Mesenchymal stem cell (in vitro differentiated cells and primary cell): ENCODE data around the gene MBNL1.

ENCODE experiments used
- DNase-seq: peaks from one replicate; pipeline ENCODE4 v3.0.0-alpha.2; 2013
- H2AFZ ChIP-seq: one replicate; pipeline ENCODE4 v1.6.1; 2013; ENCODE audit warnings: low read depth, mild to moderate bottlenecking, control low read depth, inconsistent platforms, low read length, moderate library complexity
- H2AK5ac ChIP-seq: 2 replicates; pipeline ENCODE4 v1.6.1; 2013; ENCODE audit warnings: low read length, moderate library complexity, mild to moderate bottlenecking, inconsistent platforms; ENCODE audit not compliant: severe bottlenecking
- H2BK120ac ChIP-seq: one replicate; pipeline ENCODE4 v1.6.1; 2013; ENCODE audit warnings: low read depth, mild to moderate bottlenecking, inconsistent platforms, low read length, moderate library complexity
- H2BK12ac ChIP-seq, 2 experiments: one replicate each; pipeline ENCODE4 v1.6.1; 2013; ENCODE audit warnings: inconsistent platforms in 2 of 2, low read length in 2 of 2, mild to moderate bottlenecking in 2 of 2, moderate library complexity in 2 of 2, control low read depth in 1 of 2
- H2BK15ac ChIP-seq: one replicate; pipeline ENCODE4 v1.6.1; 2013; ENCODE audit warnings: mild to moderate bottlenecking, low read depth, inconsistent platforms; ENCODE audit not compliant: poor library complexity, severe bottlenecking
- H2BK5ac ChIP-seq: 2 replicates; pipeline ENCODE4 v1.6.1; 2013; ENCODE audit warnings: low read depth, mild to moderate bottlenecking, low read length, control low read depth, inconsistent platforms; ENCODE audit not compliant: poor library complexity, severe bottlenecking
- H3K14ac ChIP-seq, 2 experiments: one replicate each; pipeline ENCODE4 v1.6.1; 2013; ENCODE audit warnings: inconsistent platforms in 2 of 2, low read length in 2 of 2, control low read depth in 1 of 2, mild to moderate bottlenecking in 1 of 2, moderate library complexity in 1 of 2
- H3K18ac ChIP-seq, 2 experiments: one replicate each; pipeline ENCODE4 v1.6.1; 2013; ENCODE audit warnings: inconsistent platforms in 2 of 2, low read length in 2 of 2, control low read depth in 1 of 2, low read depth in 1 of 2, mild to moderate bottlenecking in 1 of 2
- H3K23ac ChIP-seq, 2 experiments: one replicate each; pipeline ENCODE4 v1.6.1; 2013; ENCODE audit warnings: inconsistent platforms in 2 of 2, low read length in 2 of 2, mild to moderate bottlenecking in 2 of 2, moderate library complexity in 2 of 2, control low read depth in 1 of 2
- H3K27ac ChIP-seq: 2 replicates; pipeline ENCODE4 v1.5.1; 2013; ENCODE audit warnings: mild to moderate bottlenecking, moderate library complexity, low read length, control low read depth, inconsistent platforms; ENCODE audit not compliant: poor library complexity, severe bottlenecking
- H3K27me3 ChIP-seq, 2 experiments: 2 replicates each; pipeline versions ENCODE4 v1.6.1 to v1.7.0; 2013; ENCODE audit warnings: low read length in 2 of 2, mild to moderate bottlenecking in 2 of 2, moderate library complexity in 2 of 2, control low read depth in 1 of 2, inconsistent platforms in 1 of 2; ENCODE audit not compliant: control insufficient read depth in 1 of 2, insufficient read depth in 1 of 2
- H3K36me3 ChIP-seq, 2 experiments: 2 replicates each; pipeline versions ENCODE4 v1.6.1 to v1.7.0; 2013; ENCODE audit warnings: low read length in 2 of 2, control low read depth in 1 of 2, inconsistent platforms in 1 of 2, low read depth in 1 of 2, mild to moderate bottlenecking in 1 of 2; ENCODE audit not compliant: insufficient read depth in 2 of 2, control insufficient read depth in 1 of 2
- H3K4ac ChIP-seq, 2 experiments: one replicate each; pipeline ENCODE4 v1.6.1; 2013; ENCODE audit warnings: inconsistent platforms in 2 of 2, low read length in 2 of 2, mild to moderate bottlenecking in 2 of 2, moderate library complexity in 2 of 2, control low read depth in 1 of 2, low read depth in 1 of 2
- H3K4me1 ChIP-seq: 2 replicates; pipeline ENCODE4 v1.6.1; 2013; ENCODE audit warnings: low read depth, low read length, control low read depth; ENCODE audit not compliant: control insufficient read depth, insufficient read depth
- H3K4me2 ChIP-seq: 2 replicates; pipeline ENCODE4 v1.6.1; 2013; ENCODE audit warnings: low read length, mild to moderate bottlenecking, inconsistent platforms; ENCODE audit not compliant: poor library complexity, severe bottlenecking
- H3K4me3 ChIP-seq, 2 experiments: 2 replicates each; pipeline versions ENCODE4 v1.5.1 to v1.7.0; 2013; ENCODE audit warnings: low read length in 2 of 2, mild to moderate bottlenecking in 2 of 2, control low read depth in 1 of 2, low read depth in 1 of 2; ENCODE audit not compliant: insufficient read depth in 1 of 2
- H3K79me1 ChIP-seq: replicated peaks from 2 replicates; pipeline ENCODE4 v1.6.1; 2013; ENCODE audit warnings: mild to moderate bottlenecking, control low read depth, low read length, inconsistent platforms; ENCODE audit not compliant: poor library complexity, severe bottlenecking
- H3K9ac ChIP-seq: 2 replicates; pipeline ENCODE4 v1.7.0; 2013; ENCODE audit warnings: mild to moderate bottlenecking, low read length, moderate library complexity
- H3K9me3 ChIP-seq: 2 replicates; pipeline ENCODE4 v1.7.0; 2013; ENCODE audit warnings: mild to moderate bottlenecking, low read length; ENCODE audit not compliant: control insufficient read depth
- H4K8ac ChIP-seq: one replicate; pipeline ENCODE4 v1.6.1; 2013; ENCODE audit warnings: inconsistent platforms, mild to moderate bottlenecking, low read length, moderate library complexity
- H4K91ac ChIP-seq: one replicate; pipeline ENCODE4 v1.6.1; 2013; ENCODE audit warnings: mild to moderate bottlenecking, low read length, inconsistent platforms
- WGBS: methylation state at CpG from one replicate; pipeline ENCODE4 v1.1.7; 2013; ENCODE audit warnings: mixed read lengths; 5-methylcytosine and 5-hydroxymethylcytosine counted together

The MBNL1 gene

DNA sequence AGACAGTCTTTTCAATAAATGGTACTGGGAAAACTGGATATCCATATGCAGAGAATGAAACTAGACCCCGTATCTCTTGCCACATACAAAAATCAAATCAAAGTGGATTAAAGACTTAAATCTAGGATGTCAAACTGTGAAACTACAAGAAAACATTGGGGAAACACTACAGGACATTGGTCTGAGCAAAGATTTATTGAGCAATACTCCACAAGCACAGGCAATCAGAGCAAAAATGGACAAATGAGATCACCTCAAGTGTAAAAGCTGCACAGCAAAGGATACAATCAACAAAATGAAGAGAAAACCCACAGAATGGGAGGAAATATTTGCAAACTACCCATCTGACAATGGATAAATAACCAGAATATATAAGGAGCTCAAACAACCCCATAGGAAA is 38.4 kb upstream of the MBNL1 start:
- Histone ChIP-seq H4K8ac (no peak overlapping the region), H2BK15ac (no peak overlapping the region), H3K4me1 (peaks cover 2% of the 10 kb centered on the region), H3K4me3 (no peak overlapping the region), H3K18ac (no peak overlapping the region), H2AFZ (no peak overlapping the region), H2BK5ac (no peak overlapping the region), H3K36me3 (no peaks in the 10 kb centered on the region), H3K14ac (no peak overlapping the region), H3K23ac (no peak overlapping the region), H3K27ac (no peak overlapping the region), H3K4me2 (no peak overlapping the region), H3K79me1 (no peaks in the 10 kb centered on the region), H2BK120ac (no peak overlapping the region), H3K9ac (no peak overlapping the region), H2AK5ac (no peak overlapping the region), H3K9me3 (no peaks in the 10 kb centered on the region), H3K4ac (no peak overlapping the region), H3K27me3 (no peaks in the 10 kb centered on the region), H4K91ac (no peak overlapping the region), H2BK12ac (no peak overlapping the region)
- WGBS = 100% methylated on average over 1 of the region's 1 CpG
- DNase-seq = no peak

DNA sequence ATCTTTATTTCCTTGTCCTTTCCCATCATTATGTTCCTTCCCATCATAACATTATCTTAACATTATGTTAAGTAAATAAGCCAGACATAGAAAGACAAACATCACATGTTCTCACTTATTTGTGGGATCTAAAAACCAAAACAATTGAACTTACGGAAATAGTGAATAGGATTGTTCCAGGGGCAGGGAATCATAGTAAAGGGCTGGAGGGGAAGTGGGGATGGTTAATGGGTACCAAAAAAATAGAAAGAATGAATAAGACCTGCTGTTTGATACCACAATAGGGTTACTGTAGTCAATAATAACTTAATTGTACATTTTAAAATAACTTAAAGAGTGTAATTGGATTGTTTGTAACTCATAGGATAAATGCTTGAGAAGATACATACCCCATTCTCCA is 36.7 kb upstream of the MBNL1 start:
- H2AK5ac ChIP-seq = no peak overlapping the region
- no peak overlapping the region for H3K4me3 ChIP-seq
- H2BK5ac ChIP-seq = no peak overlapping the region
- H3K9ac ChIP-seq = no peak overlapping the region
- peaks cover 3% of the 10 kb centered on the region for H3K4me1 ChIP-seq
- H3K27ac ChIP-seq = no peak overlapping the region
- no peak overlapping the region for H3K14ac ChIP-seq
- no peak overlapping the region for H2AFZ ChIP-seq
- no peak overlapping the region for H3K18ac ChIP-seq
- H3K79me1 ChIP-seq = no peaks in the 10 kb centered on the region
- DNase-seq = no peak
- H3K27me3 ChIP-seq = no peaks in the 10 kb centered on the region
- no peaks in the 10 kb centered on the region for H3K9me3 ChIP-seq
- no peak overlapping the region for H2BK120ac ChIP-seq
- H4K8ac ChIP-seq = no peak overlapping the region
- H4K91ac ChIP-seq = no peak overlapping the region
- H2BK15ac ChIP-seq = no peak overlapping the region
- no peaks in the 10 kb centered on the region for H3K36me3 ChIP-seq
- 100% methylated on average over 1 of the region's 1 CpG for WGBS
- no peak overlapping the region for H3K4me2 ChIP-seq
- no peak overlapping the region for H2BK12ac ChIP-seq
- no peak overlapping the region for H3K4ac ChIP-seq
- no peak overlapping the region for H3K23ac ChIP-seq

DNA sequence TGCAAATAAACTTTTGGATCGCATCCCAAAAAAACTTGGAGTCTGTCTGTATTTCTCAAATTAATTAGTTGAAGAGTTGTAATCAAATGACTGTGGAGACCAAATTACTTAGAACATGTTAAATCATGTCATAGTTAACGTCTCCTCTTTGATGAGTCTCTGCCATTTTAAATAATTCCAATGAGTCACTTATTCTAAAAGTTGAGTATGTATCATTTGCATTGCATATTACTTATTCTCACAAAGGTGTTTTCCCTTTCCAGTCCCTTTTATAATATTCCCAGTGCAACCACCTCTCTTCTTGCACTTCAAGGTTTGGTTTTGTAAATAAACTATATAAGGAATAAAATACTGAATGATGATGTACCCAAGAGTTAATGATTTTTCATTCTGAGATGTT is 36.0 kb upstream of the MBNL1 start:
- Histone ChIP-seq H3K36me3 (no peaks in the 10 kb centered on the region), H3K27me3 (no peaks in the 10 kb centered on the region), H3K4ac (no peak overlapping the region), H2BK12ac (no peak overlapping the region), H3K9me3 (no peaks in the 10 kb centered on the region), H4K91ac (no peak overlapping the region), H2AK5ac (no peak overlapping the region), H3K23ac (no peak overlapping the region), H3K4me2 (no peak overlapping the region), H2BK15ac (no peak overlapping the region), H3K4me1 (peaks cover 3% of the 10 kb centered on the region), H3K27ac (no peak overlapping the region), H3K9ac (no peak overlapping the region), H2BK120ac (no peak overlapping the region), H3K18ac (no peak overlapping the region), H3K4me3 (no peak overlapping the region), H2AFZ (no peak overlapping the region), H4K8ac (no peak overlapping the region), H3K14ac (no peak overlapping the region), H2BK5ac (no peak overlapping the region), H3K79me1 (no peaks in the 10 kb centered on the region)
- no peak for DNase-seq
- WGBS = 100% methylated on average over 1 of the region's 2 CpGs

DNA sequence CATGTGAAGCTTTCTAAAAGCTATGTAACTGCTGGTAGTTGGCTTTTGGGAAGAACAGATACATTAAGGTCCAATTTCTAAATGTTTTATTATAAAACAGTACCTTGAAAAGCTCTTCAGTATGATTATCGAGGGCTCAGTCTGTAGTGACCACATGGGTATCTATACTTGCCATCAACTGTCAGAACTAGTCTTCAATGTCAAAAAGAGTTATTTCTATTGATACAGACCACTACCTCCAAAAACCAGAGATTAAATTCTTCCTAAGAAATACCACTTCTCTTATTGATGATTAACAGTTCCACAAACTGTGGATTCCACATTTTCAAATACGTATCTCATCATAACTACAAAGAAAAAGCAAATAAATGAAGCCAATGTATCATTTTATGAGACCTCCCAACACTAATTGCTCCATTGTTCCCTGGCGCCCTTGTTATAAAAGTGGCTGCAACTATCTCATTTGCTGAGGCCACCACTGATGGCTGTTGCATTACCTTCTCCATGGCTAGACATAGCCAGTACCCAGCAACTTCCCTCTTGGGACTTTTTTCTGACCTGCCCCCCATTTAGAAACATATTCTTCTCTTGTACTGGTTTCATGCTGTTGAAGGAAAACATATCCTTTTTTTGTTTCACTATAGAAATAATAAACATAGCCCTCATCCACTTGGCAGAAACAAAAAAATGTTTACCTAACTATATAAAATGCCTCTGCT is 33.9 kb upstream of the MBNL1 start:
- H4K91ac ChIP-seq = no peak overlapping the region
- no peak overlapping the region for H3K18ac ChIP-seq
- H2BK120ac ChIP-seq = no peak overlapping the region
- no peak for DNase-seq
- no peak overlapping the region for H3K4me2 ChIP-seq
- no peak overlapping the region for H3K23ac ChIP-seq
- WGBS = 94% methylated on average over 3 of the region's 3 CpGs
- no peaks in the 10 kb centered on the region for H3K36me3 ChIP-seq
- H2AFZ ChIP-seq = no peak overlapping the region
- H3K27ac ChIP-seq = no peak overlapping the region
- no peak overlapping the region for H3K4me3 ChIP-seq
- no peak overlapping the region for H3K9ac ChIP-seq
- no peaks in the 10 kb centered on the region for H3K9me3 ChIP-seq
- peak overlapping the region; percentile 87 for H2AK5ac ChIP-seq
- no peaks in the 10 kb centered on the region for H3K27me3 ChIP-seq
- no peak overlapping the region for H3K14ac ChIP-seq
- H2BK5ac ChIP-seq = no peak overlapping the region
- H4K8ac ChIP-seq = no peak overlapping the region
- H2BK15ac ChIP-seq = no peak overlapping the region
- peaks cover 3% of the 10 kb centered on the region for H3K4me1 ChIP-seq
- no peak overlapping the region for H3K4ac ChIP-seq
- H3K79me1 ChIP-seq = no peaks in the 10 kb centered on the region
- no peak overlapping the region for H2BK12ac ChIP-seq
